ENCODE results near the gene OXER1.

OXER1 gene

DNA sequence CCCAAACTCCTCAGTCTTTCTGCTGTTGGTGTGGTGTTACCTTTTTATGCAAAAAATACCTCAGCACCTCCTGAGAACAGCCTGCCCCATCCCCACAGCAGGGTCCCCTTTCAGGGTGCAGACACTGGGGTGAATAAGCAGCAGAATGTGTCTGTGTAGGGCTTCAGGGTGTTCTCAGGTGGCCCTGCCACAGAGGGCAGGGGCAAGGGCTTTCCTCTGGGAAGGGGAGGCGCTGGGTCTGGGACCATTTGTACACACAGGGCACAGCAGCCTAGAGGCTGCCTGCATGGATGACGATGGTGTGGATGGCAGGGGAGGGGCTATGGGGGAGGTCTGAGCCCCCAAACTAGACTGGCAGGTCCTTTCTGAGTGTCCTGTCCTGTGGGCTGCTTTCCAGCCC lies 25.8 kb upstream of the OXER1 start:
- Histone ChIP-seq H4K20me1 (ENCODE audit: control insufficient read depth, insufficient read depth, low read depth, low read length) (no peaks in the 10 kb centered on the region), H3K27ac (ENCODE audit: low read depth, low read length) (no peak overlapping the region), H3K4me3 (ENCODE audit: low read length) (no peak overlapping the region), H3K27me3 (ENCODE audit: control insufficient read depth, low read length) (peaks cover 31% of the 10 kb centered on the region), H3K9me3 (ENCODE audit: control insufficient read depth, insufficient read depth, low read length) (no peaks in the 10 kb centered on the region), H3K79me2 (ENCODE audit: control insufficient read depth, low read length) (no peaks in the 10 kb centered on the region), H3K36me3 (ENCODE audit: control insufficient read depth, low read length) (no peaks in the 10 kb centered on the region), H3K4me1 (ENCODE audit: control insufficient read depth, low read length) (peaks cover 23% of the 10 kb centered on the region), H3F3A (ENCODE audit: control insufficient read depth, insufficient read depth) (no peaks in the 10 kb centered on the region), H3K9me2 (replicated peaks; ENCODE audit: control insufficient read depth, low read length) (no peaks in the 10 kb centered on the region), H3K4me2 (ENCODE audit: low read length) (no peak overlapping the region)
- TF ChIP-seq, protein P1, sequence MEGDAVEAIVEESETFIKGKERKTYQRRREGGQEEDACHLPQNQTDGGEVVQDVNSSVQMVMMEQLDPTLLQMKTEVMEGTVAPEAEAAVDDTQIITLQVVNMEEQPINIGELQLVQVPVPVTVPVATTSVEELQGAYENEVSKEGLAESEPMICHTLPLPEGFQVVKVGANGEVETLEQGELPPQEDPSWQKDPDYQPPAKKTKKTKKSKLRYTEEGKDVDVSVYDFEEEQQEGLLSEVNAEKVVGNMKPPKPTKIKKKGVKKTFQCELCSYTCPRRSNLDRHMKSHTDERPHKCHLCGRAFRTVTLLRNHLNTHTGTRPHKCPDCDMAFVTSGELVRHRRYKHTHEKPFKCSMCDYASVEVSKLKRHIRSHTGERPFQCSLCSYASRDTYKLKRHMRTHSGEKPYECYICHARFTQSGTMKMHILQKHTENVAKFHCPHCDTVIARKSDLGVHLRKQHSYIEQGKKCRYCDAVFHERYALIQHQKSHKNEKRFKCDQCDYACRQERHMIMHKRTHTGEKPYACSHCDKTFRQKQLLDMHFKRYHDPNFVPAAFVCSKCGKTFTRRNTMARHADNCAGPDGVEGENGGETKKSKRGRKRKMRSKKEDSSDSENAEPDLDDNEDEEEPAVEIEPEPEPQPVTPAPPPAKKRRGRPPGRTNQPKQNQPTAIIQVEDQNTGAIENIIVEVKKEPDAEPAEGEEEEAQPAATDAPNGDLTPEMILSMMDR (IDR thresholded peaks at IDR 0.05; ENCODE audit: low read depth, low read length, poor library complexity, severe bottlenecking) = no peak
- no peak for TF ChIP-seq EZH2phosphoT487 (IDR thresholded peaks at IDR 0.05; ENCODE audit: borderline replicate concordance, low read length)

DNA sequence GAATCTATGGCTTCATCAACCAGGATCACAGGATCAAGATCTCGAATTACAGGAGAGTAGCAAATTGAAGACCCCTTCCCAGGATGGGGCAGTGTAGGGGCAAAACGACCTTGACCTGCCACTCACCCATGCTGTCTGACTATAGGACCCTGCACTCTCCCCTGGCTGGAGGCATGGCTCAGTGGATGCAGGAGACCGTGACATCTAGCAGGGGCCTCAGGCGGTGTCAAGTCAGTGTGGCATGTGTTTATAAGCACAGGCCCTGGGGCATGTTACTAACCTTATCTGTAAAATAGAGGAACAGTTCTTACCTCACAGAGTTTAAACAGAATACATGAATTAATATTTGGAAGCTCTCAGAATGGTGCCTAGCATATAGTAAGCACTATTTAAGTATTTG lies 24.9 kb upstream of the OXER1 start:
- H4K20me1 ChIP-seq (ENCODE audit: control insufficient read depth, insufficient read depth, low read depth, low read length) = no peaks in the 10 kb centered on the region
- H3K36me3 ChIP-seq (ENCODE audit: control insufficient read depth, low read length) = no peaks in the 10 kb centered on the region
- peaks cover 27% of the 10 kb centered on the region for H3K27me3 ChIP-seq (ENCODE audit: control insufficient read depth, low read length)
- H3K9me3 ChIP-seq (ENCODE audit: control insufficient read depth, insufficient read depth, low read length) = no peaks in the 10 kb centered on the region
- no peak for TF ChIP-seq EZH2phosphoT487 (IDR thresholded peaks at IDR 0.05; ENCODE audit: borderline replicate concordance, low read length)
- TF ChIP-seq, protein P1 (IDR thresholded peaks at IDR 0.05; ENCODE audit: low read depth, low read length, poor library complexity, severe bottlenecking) = no peak
- no peak overlapping the region for H3K27ac ChIP-seq (ENCODE audit: low read depth, low read length)
- no peaks in the 10 kb centered on the region for H3K9me2 ChIP-seq (replicated peaks; ENCODE audit: control insufficient read depth, low read length)
- H3K4me1 ChIP-seq (ENCODE audit: control insufficient read depth, low read length) = peaks cover 14% of the 10 kb centered on the region
- no peak overlapping the region for H3K4me2 ChIP-seq (ENCODE audit: low read length)
- no peaks in the 10 kb centered on the region for H3K79me2 ChIP-seq (ENCODE audit: control insufficient read depth, low read length)
- no peaks in the 10 kb centered on the region for H3F3A ChIP-seq (ENCODE audit: control insufficient read depth, insufficient read depth)
- no peak overlapping the region for H3K4me3 ChIP-seq (ENCODE audit: low read length)

DNA sequence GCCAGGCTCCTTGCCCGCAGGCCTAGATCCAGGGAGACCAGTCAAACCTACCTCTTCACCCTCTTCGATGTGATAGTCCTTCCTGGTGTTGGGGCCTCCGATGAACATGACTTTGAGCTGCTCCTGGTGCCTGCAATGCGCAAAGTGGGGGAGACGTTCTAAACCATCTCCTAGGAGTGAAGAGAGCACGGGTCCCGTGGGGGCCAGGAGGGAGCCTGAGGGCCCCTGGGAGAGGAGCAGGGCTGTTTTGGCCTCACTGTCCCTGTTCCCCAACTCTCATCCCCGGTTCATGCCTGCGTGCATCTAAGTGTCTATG lies 24.5 kb upstream of the OXER1 start:
- no peaks in the 10 kb centered on the region for H3K9me2 ChIP-seq (replicated peaks; ENCODE audit: control insufficient read depth, low read length)
- H3K9me3 ChIP-seq (ENCODE audit: control insufficient read depth, insufficient read depth, low read length) = no peaks in the 10 kb centered on the region
- no peak overlapping the region for H3K4me3 ChIP-seq (ENCODE audit: low read length)
- no peaks in the 10 kb centered on the region for H3F3A ChIP-seq (ENCODE audit: control insufficient read depth, insufficient read depth)
- TF ChIP-seq EZH2phosphoT487 (IDR thresholded peaks at IDR 0.05; ENCODE audit: borderline replicate concordance, low read length) = no peak
- TF ChIP-seq, protein P1 (IDR thresholded peaks at IDR 0.05; ENCODE audit: low read depth, low read length, poor library complexity, severe bottlenecking) = no peak
- no peaks in the 10 kb centered on the region for H3K36me3 ChIP-seq (ENCODE audit: control insufficient read depth, low read length)
- H3K4me1 ChIP-seq (ENCODE audit: control insufficient read depth, low read length) = peaks cover 9% of the 10 kb centered on the region
- H4K20me1 ChIP-seq (ENCODE audit: control insufficient read depth, insufficient read depth, low read depth, low read length) = no peaks in the 10 kb centered on the region
- peaks cover 24% of the 10 kb centered on the region for H3K27me3 ChIP-seq (ENCODE audit: control insufficient read depth, low read length)
- no peak overlapping the region for H3K4me2 ChIP-seq (ENCODE audit: low read length)
- H3K27ac ChIP-seq (ENCODE audit: low read depth, low read length) = no peak overlapping the region
- H3K79me2 ChIP-seq (ENCODE audit: control insufficient read depth, low read length) = no peaks in the 10 kb centered on the region
